GF-D8 (cell line): Measurements from ENCODE around the gene CCR5AS.
"Not testable (repeated sequence)": the region's sequence is repeated elsewhere in the genome, so short reads cannot be mapped to it uniquely, and the experiment has no call there.

Source experiments
- DNase-seq: peaks from one replicate; lab custom pipeline; 2025; lab: John Stamatoyannopoulos, UW

Gene CCR5AS

DNA sequence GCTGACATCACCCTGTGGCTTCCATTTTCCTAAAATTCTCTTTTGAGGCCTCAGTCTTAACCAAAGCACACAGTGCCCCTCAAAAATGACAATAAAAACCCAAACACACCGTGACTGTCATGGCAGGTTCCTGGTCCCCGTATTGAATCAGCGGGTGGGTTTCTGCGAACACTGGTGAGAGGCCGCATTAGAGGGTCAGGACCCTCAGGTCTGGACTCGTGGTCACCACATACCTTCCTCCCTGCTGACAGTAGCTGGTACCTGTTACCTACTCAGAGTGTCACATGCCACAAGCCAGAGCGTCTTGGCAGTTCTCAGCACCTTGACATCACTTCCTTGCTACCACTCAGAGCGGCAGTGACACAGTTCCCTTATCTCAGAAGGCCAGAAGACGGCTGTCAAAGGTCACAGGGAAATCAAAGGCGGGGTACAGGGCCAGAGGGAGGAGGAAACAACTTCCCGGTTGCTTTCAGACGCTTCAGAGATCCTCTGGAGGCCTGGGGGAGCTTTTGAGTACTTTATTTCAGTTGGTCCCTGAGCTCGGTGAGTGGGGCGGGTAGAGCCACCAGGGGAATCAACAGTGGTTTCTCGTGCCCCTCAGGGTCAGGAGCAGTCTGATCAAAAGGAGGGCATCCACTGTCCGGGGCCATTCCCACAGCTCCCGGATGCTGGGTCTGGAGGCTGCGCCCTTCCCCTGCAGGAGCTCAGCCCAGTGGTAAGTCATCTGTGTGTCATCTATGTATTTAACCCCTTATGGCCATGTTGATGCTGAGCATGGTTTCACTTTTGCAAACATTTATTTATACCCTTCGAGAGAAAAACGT lies at the start of gene CCR5AS, which contains the start of gene CCRL2:
Gene CCR5AS (minus strand): TSS at position 279 of the 824 bp plus-strand sequence.
Gene CCRL2 (plus strand): TSS at position 472 of the 824 bp plus-strand sequence. CDS start 821 bp downstream, outside the sequence.
- DNase-seq: peak; percentile 91

DNA sequence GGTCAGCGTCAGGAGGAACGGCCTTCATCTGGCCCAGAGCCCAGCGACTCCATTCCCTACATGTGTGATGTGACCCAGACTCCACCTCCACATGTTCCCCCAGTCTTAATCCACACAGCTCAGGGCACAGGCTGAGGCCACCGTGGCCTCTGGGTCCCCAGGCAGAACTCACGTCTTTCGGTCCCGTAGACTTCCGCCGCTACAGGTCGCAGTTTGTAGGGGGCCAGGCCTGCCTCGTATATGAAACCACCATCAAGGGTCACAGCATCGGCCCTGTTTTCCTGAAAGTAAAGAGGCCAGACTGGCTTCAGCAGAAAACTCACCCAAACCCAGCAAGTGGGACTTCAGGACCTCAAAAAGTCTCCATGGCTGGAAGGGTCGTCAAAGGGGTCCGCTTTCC lies 49.3 kb upstream of the CCR5AS start:
- no peak for DNase-seq

DNA sequence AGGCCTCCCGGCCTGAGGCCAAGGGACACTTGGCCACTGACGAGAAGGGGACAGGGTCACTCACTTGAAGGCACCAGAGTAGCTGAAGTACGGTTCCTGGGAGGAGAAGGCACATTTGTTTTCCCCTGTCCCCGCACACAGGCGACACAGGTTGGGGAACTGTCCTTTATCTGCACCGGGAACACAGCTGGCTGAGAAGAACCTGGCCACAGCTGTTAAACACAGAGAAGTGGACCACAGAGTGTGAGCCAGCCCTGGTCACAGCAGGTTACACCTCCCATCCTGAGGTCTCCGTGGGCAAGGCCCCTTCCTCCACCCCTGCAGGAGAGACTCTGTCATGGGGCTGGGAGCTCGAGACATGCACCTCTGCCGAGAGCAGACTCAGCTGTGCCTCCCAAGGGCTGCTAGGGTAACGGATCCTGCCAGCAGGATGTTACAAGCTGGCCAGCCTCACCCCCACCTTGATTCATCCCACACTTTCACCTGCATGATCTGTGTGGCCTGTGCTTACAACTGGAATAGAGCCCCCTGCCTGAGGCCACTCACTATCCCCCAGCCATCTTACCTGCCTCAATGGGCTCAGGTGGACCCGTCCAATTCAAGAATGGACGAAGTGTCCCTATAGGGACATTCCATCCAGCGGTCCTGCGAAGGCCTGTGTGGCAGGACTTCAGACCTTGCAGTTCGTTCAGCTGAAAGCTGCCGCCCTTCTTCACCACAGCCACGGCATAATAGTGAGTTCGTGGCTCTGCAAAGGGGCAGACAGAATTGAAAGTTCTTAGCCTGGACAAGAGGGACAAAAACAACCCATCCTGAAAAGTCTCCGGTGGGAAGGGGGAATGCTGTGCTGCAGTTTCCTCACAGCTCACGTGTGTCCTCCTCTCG lies 48.6 kb upstream of the CCR5AS start:
- no peak for DNase-seq

DNA sequence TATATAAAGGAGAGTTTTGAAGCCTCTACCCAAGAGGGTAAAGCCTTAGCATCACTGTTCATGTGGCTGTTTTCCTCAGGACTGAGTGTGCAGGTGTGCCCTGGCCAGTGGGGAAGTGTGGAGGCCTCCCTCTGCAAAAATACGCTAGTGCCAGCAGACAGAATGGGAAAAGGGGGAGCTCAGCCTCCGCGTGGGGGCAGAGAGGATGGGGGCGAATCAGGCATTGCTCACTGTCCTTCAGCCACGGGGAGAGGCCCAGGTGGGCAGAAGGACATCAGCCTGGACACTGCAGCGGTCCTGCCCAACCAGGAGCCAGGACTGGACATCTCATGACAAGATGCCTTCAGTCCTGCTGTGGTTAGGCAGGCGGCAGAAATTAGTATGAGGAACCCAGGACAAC lies 47.7 kb upstream of the CCR5AS start:
- DNase-seq: no peak

DNA sequence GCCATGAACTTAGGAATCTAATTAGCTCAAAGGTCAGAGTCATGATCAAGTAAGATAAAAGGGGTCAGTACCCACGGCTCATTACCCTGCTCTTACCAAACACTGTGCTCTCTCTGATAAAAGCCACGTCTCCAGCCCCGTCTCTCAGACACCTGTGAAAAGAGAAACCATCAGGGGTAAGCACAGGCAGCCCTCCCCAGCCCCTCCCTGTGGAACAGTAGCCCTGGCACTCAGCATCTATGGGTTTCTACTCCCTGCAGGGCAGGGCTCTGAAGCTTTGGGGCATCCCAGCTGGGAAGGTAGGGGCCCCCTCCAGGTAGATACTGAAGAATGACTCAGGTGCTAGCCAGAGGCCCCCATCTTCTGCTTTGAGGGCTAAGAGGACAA lies 47.3 kb upstream of the CCR5AS start:
- DNase-seq: no peak

DNA sequence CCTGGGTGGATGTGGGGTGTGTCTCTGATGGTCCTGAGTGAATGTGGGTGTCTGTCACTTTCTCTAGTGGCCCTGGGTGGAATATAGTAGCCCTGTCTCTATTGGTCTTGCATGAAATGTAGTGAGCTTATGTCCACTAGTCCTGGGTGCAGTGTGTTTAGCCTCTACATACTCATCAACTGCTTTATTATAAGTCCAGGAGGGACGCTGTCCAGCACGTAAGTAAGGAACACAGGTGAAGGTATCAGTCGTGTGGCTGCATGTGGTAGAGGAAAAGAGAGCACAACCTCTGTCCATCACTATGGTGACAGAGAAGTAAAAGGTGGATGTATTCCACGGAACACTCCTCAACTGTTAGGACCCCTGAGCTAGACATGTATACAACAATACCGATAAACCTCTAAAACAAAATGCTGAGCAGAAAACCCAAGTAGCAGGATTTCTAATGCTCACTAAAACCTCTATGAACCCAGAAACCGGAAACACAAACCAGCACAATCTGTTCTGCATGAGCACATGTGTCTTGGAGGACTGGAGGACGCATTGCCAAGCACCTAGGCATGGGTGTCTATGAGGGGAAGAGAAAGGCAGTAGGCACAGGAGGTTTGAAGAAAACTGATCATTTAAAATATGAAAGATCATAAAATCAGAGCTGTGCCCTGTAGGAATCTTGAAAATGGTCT lies 46.8 kb upstream of the CCR5AS start:
- no peak for DNase-seq

DNA sequence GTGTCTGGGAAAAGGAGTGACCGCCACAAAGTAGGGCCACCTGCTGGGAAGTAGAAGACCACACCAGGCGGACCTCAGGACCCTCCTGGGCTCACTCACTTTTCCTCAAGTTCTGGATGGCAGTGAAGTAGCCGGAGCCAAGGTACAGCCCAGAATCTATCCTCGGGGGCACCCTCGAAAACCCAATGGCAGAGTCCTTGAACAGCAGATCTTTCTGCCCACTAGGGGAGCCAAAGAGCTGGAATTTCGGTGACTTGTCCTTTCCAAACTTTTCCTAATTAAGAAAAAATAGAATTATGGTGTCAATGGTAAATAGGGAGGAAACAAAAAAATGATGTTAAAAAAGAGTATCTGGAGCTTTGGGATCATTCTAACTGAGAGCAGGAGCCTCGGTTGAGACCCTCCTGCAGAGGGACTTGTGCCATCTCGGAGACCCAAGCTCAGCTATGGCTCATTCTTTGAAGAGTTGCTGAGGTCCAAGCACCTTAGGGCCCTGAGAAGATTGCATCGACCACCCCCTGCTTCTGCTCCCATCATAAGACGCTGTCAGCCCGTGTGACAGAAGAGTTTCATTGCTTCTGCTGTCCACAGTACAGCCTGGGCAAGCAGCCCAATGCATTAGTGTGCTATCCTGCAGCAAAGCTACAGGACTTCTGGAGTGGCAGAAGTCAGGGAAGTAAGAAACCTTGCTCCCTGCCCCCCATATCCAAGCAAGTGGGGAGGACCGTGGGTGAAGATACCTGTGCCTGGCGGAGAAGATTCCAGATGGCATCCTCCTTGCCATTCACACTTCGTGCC lies 43.1 kb upstream of the CCR5AS start:
- DNase-seq: no peak

DNA sequence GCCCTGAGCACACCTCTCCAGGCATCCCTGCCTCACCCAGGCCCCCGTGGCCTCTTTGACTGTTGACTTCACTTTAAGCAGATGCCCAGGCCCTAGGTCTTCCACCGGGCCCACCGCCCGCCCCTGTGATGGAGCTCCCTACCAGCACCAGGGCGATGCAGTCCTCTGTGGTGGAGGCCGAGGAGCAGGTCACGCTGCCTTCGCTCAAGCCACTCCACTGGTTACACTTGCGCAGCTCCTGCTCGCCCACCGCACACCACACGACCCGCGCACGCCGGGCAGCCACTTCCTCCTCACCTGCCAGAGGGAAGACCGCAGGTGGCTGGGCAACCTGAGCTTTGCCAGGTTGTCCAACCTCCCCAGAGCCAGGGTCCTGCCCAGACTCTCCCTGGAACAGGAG lies 41.9 kb upstream of the CCR5AS start:
- no peak for DNase-seq

DNA sequence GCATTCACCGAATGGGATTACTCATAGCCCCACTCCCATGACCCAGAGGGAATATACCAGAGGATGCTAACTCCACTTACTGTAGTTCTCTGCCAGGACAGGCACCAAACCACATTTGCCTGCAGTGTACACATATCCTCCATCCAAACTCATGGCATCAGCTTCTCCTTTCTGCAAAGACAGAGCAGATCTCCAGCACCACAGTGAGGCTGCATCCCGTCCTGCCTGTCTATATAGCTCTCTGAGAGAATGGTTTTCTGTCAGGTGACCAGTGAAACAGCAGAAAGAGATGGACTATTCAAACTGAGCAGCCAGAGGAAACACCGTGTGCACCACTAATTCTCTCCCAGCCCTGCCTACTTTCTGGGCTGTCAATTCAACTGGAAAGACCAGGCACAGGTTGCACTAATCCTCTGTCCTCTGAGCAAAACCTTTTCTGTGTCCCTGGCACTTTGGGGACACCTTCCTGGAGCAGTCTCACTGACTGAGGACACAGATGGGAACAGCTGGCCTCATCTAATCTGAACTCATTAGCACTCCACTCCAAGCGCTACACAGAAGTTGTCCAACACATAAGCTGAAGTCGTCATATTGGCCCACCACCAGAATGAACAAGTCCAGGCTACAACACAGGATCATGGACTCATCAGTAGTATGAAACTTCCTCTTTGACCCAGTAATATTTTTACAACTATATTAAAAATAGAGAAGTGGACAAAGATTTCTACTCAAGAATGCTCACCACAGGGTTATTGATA lies 40.5 kb upstream of the CCR5AS start:
- DNase-seq: no peak

DNA sequence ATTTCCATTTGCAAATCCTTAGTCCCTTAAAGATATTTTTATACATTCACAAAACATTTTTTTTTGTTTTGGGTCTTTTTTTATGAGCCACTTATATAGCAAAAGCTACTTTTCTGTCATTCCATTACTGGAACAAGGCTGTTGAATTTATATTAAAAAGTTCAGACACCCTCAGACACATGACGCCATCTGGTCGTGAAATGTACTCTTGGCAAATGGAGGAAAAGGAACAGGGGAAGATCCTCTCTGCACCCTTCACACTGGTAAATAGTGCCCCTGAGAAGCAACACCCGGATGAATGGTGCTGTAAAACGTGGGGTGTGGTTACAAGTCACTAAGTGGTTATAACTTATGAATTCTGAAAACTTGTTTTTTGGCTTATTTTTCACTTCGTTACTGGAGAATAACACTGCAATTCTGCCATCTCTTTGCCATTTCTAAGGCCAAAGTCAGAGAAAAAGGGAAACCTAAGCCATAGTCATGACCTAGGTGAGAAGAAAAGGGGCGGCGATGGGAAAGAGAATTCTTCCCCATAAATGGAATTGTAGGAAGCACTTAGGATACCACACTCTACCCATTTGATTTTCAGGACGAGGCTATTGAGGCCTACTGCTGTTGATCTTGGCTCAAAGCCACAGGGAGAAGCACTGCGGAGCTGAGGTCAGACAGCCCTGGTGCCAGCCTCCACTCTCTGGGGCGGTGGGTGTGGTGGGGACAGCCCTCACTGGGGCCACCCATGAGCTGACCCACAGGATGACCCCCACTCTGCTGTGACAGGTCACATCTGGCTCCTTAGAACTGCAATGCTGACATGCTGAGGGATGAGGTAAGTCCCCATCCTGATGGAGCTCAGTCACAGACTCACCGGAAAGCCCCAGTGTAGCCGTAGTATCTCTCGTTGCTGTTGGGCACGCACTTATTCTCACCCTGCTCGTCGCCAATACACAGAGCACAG lies 36.0 kb upstream of the CCR5AS start:
- DNase-seq: peak; percentile 35

DNA sequence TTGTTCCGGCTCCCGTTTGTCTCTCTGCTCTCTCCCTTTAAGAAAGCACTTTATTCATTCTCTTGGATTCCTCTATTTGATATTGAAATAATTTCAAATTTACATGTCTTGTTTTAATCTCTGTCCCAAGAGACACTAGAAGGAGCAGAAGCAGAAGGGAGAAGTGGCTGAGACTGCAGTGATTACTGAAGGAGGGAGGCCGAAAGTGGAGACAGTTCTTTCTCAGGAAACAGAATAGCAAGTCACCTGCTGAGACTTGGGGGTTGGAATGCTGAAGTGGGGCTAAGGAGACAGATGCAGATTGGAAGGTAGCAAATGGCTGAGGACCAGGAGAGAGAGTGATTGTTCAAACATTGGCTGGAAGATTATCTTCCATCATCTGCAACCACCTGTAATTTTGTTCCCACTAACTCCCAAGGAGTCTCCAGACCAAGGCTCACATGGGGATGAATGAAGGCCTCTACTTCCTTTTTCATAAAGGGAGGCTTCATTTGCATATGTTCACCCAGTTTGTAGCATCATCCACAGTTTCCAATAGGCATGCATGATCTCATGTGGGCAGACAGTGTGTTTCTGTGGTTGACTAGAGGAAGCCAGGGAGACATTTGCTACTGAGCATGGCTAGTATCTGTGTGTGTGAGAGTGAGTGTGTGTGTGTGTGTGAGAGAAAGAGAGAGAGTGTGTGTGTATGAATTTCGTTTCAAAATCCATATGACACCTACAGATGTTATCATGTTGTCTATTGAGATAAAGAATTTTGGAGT lies 33.8 kb upstream of the CCR5AS start:
- DNase-seq: peak; percentile 21

DNA sequence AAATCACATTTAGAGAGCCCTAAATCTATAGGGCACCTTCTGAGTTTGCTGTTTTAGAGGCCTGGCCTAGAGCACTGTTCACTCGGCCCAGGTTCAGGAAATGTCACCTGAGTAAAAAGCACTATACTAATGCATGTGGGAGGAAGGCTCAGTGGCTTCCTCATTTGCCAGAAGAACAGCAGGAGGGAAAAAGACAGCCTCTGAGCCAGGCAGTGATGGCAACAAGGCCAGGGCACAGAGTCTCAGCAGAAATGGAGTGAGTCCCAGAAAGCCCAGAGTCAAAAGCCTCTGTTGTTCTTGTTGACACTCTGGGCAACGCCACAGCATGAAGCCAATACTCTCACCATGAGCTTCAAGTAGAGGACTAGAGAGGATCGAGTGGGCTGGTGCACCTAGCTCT lies 32.0 kb upstream of the CCR5AS start:
- DNase-seq: peak; percentile 32

DNA sequence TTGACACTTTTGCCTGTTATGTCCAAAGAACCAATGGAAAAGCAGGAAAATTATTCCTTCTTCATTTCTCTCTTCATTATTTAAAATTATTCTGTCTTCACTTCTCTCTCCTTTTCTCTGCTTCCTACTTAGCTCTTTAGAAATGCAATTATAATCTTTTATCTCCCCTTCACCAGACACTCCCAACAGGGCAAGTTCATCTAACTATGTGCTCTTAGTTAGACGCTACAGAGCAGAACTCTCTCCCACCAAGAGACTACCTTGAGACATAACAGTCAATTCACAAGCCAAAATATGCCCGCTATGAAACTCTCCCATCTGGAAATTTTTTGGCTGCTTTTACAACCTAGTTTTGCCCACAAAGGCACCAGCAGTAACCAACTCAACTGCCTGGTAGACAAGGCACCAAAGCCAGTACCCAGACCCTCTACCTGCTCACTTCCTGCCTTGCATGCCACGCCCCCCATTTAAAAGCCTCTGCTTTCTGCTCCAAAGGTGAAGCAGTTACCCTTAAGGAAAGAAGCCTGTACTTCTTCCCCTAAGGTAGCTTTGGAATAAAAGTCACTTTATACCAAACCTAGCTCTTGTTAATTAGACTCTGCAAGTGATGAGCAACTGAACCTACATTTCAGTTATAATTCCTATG lies 28.3 kb upstream of the CCR5AS start:
- DNase-seq: no peak

DNA sequence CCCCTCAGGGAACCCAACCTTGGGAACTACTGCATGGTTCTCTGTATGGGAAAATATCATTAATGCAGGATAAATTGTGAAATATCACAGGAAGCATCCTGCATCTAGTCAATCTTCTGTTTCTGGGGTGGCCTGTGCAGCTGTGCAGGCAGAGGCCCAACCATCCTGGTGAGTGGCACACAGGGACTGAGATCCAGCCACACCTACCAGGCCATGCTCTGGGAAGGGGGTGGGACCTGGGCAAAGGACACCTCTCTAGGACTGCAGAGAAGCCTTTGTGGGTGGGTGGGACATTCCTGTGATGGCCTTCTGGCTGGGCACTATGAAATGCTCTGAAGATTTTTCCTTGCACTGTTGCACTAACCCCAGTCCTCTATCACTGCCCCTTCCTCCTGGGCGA lies 27.0 kb upstream of the CCR5AS start:
- DNase-seq: no peak

DNA sequence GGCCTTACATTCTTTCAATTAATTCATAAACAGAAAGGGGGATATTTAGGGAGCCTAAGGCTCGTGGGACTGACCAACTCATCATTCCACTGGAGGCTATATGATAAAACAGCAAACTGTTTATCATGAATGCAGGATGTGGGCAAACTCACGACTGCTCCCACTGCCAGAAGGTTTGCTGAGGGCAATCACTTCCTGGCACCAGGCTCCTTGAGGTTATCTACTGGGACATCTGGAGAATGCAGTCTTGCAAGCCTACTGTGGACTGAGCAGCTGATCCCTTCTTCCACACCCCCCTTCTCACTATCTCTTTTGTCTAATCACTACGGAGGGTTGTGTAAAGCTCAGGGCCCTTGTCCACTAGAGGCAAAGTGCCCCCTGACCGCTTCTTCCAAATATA lies 26.3 kb upstream of the CCR5AS start:
- DNase-seq: peak; percentile 90

DNA sequence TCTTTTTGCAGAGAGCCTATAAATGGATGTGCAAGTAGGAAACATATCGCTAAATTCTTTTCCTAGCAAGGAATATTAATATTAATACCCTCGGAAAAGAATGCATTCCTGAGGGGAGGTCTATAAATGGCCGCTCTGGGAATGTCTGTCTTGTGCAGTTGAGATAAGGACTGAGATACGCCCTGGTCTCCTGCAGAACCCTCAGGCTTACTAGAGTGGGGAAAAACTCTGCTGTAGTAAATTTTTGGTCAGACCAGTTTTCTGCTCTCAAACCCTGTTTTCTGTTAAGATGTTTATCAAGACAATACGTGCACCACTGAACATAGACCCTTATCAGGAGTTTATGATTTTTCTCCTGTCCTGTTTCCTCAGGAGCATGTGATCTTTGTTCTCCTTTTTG lies 25.0 kb upstream of the CCR5AS start:
- peak; percentile 69 for DNase-seq

DNA sequence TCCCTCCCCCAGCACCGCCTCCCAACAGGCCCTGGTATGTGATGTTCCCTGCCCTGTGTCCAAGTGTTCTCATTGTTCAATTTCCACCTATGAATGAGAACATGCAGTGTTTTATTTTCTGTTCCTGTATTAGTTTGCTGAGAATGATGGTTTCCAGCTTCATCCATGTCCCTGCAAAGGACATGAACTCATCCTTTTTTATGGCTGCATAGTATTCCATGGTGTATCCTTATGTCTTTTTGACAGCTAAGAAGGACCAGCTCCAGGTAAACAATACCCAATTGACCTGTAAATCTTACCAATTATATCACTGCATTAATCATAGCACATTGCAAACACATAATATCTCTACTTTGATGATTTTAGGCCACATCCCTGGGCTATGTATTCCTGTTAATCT lies 24.0 kb upstream of the CCR5AS start:
- DNase-seq: not testable (repeated sequence)

DNA sequence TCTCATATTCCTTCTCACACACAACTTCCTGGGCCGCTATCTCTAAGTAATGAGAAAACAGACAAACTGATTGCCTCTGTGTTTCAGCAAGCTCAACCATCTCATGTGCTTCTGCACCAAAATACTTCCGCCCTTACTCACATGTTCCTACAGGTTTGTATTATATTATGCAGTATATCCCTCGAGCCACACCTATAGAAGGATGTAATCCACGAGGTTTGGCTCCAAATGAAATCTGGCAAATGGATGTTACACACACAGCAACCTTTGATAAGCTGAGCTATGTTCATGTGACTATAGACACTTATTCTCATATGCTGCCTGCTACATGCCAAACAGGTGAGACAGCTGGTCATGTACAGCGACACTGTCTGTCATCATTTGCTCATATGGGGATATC lies 22.8 kb upstream of the CCR5AS start:
- no peak for DNase-seq
